ENCODE measurements around the gene LSM2. TPM values are rescaled to one million over a fixed set of nuclear protein-coding genes. Genes with fewer than 3 reads are reported as not detected.
A peak's percentile ranks its signal among the peaks of the same experiment; 100 is the strongest.

Gene LSM2
- total and polyA plus RNA-seq, 9 of the 15 experiments (the other 6 are each of a cell fraction or from before 2014, with no cell fraction given): 154 to 407 (median 223) TPM

DNA sequence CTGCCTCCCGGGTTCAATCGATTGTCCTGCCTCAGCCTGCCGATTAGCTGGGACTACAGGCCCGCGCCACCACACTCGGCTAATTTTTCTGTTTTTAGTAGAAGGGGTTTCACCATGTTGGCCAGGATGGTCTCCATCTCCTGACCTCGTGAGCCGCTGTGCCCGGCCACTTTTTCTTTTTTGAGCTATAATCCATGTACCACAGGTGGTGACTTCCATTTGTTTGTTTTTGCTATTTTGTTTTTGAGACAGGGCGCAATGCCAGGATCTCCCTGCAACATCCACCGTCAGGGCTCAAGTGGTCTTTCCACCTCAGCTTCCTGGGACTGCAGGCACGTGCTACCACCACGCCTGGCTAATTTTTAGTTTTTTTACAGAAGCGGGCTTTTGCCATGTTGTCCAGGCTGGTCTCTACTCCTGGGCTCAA lies 29.3 kb upstream of the LSM2 start (continued):
- TF ChIP-seq, protein P1, sequence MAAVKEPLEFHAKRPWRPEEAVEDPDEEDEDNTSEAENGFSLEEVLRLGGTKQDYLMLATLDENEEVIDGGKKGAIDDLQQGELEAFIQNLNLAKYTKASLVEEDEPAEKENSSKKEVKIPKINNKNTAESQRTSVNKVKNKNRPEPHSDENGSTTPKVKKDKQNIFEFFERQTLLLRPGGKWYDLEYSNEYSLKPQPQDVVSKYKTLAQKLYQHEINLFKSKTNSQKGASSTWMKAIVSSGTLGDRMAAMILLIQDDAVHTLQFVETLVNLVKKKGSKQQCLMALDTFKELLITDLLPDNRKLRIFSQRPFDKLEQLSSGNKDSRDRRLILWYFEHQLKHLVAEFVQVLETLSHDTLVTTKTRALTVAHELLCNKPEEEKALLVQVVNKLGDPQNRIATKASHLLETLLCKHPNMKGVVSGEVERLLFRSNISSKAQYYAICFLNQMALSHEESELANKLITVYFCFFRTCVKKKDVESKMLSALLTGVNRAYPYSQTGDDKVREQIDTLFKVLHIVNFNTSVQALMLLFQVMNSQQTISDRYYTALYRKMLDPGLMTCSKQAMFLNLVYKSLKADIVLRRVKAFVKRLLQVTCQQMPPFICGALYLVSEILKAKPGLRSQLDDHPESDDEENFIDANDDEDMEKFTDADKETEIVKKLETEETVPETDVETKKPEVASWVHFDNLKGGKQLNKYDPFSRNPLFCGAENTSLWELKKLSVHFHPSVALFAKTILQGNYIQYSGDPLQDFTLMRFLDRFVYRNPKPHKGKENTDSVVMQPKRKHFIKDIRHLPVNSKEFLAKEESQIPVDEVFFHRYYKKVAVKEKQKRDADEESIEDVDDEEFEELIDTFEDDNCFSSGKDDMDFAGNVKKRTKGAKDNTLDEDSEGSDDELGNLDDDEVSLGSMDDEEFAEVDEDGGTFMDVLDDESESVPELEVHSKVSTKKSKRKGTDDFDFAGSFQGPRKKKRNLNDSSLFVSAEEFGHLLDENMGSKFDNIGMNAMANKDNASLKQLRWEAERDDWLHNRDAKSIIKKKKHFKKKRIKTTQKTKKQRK (IDR thresholded peaks at IDR 0.05; ENCODE audit: borderline replicate concordance, low read depth, low read length): 0 out of 2 replicates have a peak, but pooled peaks have one; percentile 29
- TF ChIP-seq HDGF (IDR thresholded peaks at IDR 0.05) (peak; percentile 74; the same call in 1 of the 2 replicates), SAFB2 (IDR thresholded peaks at IDR 0.05; ENCODE audit: borderline replicate concordance, low read depth, low read length, severe bottlenecking) (no peak), MAFK (IDR thresholded peaks at IDR 0.05; ENCODE audit: low read length) (no peak), NEUROD1 (IDR thresholded peaks at IDR 0.05; ENCODE audit: borderline replicate concordance, low read depth, low read length, partially characterized antibody) (no peak), TRIM28 (IDR thresholded peaks at IDR 0.05) (no peak), KLF13 (tag; IDR thresholded peaks at IDR 0.05; ENCODE audit: borderline replicate concordance, low read depth) (0 out of 2 replicates have a peak, but pooled peaks have one; percentile 44), THRAP3 (IDR thresholded peaks at IDR 0.05; ENCODE audit: borderline replicate concordance) (no peak), TCFL5 (CRISPR knock-in tag; conservative IDR thresholded peaks at IDR 0.05) (no peak), DMBX1 (CRISPR knock-in tag; IDR thresholded peaks at IDR 0.05; ENCODE audit: borderline replicate concordance) (no peak), ZC3H11A (IDR thresholded peaks at IDR 0.05; ENCODE audit: low read depth, low read length) (no peak), FOXK2 (conservative IDR thresholded peaks at IDR 0.05 in 1 of 2, IDR thresholded peaks at IDR 0.05 in 1 of 2; ENCODE audit: low read depth in 2 of 2) (0 out of 4 replicates have a peak, but pooled peaks of 1 of the 2 experiments have one; percentile 16)
- TF ChIP-seq, protein P2, sequence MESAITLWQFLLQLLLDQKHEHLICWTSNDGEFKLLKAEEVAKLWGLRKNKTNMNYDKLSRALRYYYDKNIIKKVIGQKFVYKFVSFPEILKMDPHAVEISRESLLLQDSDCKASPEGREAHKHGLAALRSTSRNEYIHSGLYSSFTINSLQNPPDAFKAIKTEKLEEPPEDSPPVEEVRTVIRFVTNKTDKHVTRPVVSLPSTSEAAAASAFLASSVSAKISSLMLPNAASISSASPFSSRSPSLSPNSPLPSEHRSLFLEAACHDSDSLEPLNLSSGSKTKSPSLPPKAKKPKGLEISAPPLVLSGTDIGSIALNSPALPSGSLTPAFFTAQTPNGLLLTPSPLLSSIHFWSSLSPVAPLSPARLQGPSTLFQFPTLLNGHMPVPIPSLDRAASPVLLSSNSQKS (CRISPR knock-in tag; IDR thresholded peaks at IDR 0.05): no peak
- TF ChIP-seq, protein P3, sequence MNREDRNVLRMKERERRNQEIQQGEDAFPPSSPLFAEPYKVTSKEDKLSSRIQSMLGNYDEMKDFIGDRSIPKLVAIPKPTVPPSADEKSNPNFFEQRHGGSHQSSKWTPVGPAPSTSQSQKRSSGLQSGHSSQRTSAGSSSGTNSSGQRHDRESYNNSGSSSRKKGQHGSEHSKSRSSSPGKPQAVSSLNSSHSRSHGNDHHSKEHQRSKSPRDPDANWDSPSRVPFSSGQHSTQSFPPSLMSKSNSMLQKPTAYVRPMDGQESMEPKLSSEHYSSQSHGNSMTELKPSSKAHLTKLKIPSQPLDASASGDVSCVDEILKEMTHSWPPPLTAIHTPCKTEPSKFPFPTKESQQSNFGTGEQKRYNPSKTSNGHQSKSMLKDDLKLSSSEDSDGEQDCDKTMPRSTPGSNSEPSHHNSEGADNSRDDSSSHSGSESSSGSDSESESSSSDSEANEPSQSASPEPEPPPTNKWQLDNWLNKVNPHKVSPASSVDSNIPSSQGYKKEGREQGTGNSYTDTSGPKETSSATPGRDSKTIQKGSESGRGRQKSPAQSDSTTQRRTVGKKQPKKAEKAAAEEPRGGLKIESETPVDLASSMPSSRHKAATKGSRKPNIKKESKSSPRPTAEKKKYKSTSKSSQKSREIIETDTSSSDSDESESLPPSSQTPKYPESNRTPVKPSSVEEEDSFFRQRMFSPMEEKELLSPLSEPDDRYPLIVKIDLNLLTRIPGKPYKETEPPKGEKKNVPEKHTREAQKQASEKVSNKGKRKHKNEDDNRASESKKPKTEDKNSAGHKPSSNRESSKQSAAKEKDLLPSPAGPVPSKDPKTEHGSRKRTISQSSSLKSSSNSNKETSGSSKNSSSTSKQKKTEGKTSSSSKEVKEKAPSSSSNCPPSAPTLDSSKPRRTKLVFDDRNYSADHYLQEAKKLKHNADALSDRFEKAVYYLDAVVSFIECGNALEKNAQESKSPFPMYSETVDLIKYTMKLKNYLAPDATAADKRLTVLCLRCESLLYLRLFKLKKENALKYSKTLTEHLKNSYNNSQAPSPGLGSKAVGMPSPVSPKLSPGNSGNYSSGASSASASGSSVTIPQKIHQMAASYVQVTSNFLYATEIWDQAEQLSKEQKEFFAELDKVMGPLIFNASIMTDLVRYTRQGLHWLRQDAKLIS (CRISPR knock-in tag; IDR thresholded peaks at IDR 0.05): peak; percentile 23; the same call in 1 of the 2 replicates
- TF ChIP-seq, protein P4, sequence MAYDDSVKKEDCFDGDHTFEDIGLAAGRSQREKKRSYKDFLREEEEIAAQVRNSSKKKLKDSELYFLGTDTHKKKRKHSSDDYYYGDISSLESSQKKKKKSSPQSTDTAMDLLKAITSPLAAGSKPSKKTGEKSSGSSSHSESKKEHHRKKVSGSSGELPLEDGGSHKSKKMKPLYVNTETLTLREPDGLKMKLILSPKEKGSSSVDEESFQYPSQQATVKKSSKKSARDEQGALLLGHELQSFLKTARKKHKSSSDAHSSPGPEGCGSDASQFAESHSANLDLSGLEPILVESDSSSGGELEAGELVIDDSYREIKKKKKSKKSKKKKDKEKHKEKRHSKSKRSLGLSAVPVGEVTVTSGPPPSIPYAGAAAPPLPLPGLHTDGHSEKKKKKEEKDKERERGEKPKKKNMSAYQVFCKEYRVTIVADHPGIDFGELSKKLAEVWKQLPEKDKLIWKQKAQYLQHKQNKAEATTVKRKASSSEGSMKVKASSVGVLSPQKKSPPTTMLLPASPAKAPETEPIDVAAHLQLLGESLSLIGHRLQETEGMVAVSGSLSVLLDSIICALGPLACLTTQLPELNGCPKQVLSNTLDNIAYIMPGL (CRISPR knock-in tag; IDR thresholded peaks at IDR 0.05): 0 out of 2 replicates have a peak, but pooled peaks have one; percentile 10
- TF ChIP-seq, protein P5, sequence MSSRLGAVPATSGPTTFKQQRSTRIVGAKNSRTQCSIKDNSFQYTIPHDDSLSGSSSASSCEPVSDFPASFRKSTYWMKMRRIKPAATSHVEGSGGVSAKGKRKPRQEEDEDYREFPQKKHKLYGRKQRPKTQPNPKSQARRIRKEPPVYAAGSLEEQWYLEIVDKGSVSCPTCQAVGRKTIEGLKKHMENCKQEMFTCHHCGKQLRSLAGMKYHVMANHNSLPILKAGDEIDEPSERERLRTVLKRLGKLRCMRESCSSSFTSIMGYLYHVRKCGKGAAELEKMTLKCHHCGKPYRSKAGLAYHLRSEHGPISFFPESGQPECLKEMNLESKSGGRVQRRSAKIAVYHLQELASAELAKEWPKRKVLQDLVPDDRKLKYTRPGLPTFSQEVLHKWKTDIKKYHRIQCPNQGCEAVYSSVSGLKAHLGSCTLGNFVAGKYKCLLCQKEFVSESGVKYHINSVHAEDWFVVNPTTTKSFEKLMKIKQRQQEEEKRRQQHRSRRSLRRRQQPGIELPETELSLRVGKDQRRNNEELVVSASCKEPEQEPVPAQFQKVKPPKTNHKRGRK (tag; IDR thresholded peaks at IDR 0.05): peak; percentile 70; the same call in 1 of the 2 replicates
